Spinal cord (tissue), 10 donors: ENCODE measurements around the gene SKA2. TPM values are rescaled to one million over a fixed set of nuclear protein-coding genes. Genes with fewer than 3 reads are reported as not detected.
"Not testable (repeated sequence)": the region's sequence is repeated elsewhere in the genome, so short reads cannot be mapped to it uniquely, and the experiment has no call there.

Source experiments
- DNase-seq, 6 donors: peaks; one replicate each; pipeline versions ENCODE4 v3.0.0 to v3.0.0-alpha.2; 2013 to 2015; ENCODE audit warnings: low spot score in 6 of 6, low read depth in 4 of 6
- H3K27ac ChIP-seq: one replicate; pipeline ENCODE4 v1.5.1; 2013; ENCODE audit warnings: low read depth, low read length, control low read depth
- H3K27me3 ChIP-seq: one replicate; pipeline ENCODE4 v1.6.1; 2013; ENCODE audit warnings: low read length; ENCODE audit not compliant: control insufficient read depth, insufficient read depth
- H3K36me3 ChIP-seq: one replicate; pipeline ENCODE4 v1.6.1; 2013; ENCODE audit warnings: low read length; ENCODE audit not compliant: control insufficient read depth, insufficient read depth
- H3K4me1 ChIP-seq: one replicate; pipeline ENCODE4 v1.6.1; 2013; ENCODE audit warnings: low read length; ENCODE audit not compliant: control insufficient read depth, insufficient read depth
- H3K4me3 ChIP-seq: one replicate; pipeline ENCODE4 v1.5.1; 2013; ENCODE audit warnings: low read depth, low read length, control low read depth
- H3K9me3 ChIP-seq: one replicate; pipeline ENCODE4 v1.6.1; 2013; ENCODE audit warnings: low read length; ENCODE audit not compliant: control insufficient read depth, insufficient read depth
- WGBS: methylation state at CpG from one replicate; pipeline ENCODE4 v1.1.5; 2013; ENCODE audit warnings: missing lambda C conversion rate; ENCODE audit not compliant: insufficient coverage; 5-methylcytosine and 5-hydroxymethylcytosine counted together
- polyA plus RNA-seq, 2 donors: library from polyadenylated mRNA; unstranded; fragments of 120-200 nt; gene quantifications; one replicate each; pipeline ENCODE4 v1.2.1, GENCODE V29; 2013; ENCODE audit not compliant: insufficient read length in 2 of 2
- small RNA-seq: library from RNA; depleted of rRNA; stranded (forward); fragments of <200 nt; gene quantifications from one replicate; pipeline ENCODE3, GENCODE V24; 2014; ENCODE audit warnings: low replicate concordance
- total RNA-seq, 2 donors: library from RNA; depleted of rRNA in 1 of 2; stranded (reverse); fragments of 120-200 nt in 1 of 2; fragments of >200 nt in 1 of 2; gene quantifications; one replicate each; pipeline versions ENCODE4 v1.2.3 to v1.2.4, GENCODE V29; 2013 to 2014
- donor health status: healthy.

The SKA2 gene
- total and polyA plus RNA-seq, 4 donors: 83.9 to 118 (median 92.0) TPM

DNA sequence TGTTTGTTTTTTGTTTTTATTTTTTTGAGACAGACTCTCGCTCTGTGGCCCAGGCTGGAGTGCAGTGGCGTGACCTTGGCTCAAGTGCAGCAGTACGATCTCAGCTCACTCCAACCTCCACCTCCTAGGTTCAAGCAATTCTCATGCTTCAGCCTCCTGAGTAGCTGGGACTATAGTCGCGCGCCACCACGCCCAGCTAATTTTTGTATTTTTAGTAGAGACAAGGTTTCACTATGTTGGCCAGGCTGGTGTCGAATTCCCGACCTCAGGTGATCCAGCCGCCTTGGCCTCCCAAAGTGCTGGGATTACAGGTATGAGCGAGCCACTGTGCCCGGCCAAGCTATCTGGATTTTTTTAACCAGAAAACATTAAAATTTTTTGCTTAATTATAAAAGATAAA is 64.4 kb downstream of the SKA2 start:
- DNase-seq, H3K9me3 ChIP-seq, H3K4me3 ChIP-seq, H3K27me3 ChIP-seq, H3K27ac ChIP-seq, H3K4me1 ChIP-seq: not testable (repeated sequence)
- peaks cover 31% of the 10 kb centered on the region for H3K36me3 ChIP-seq
- 98% methylated on average over 8 of the region's 12 CpGs for WGBS

DNA sequence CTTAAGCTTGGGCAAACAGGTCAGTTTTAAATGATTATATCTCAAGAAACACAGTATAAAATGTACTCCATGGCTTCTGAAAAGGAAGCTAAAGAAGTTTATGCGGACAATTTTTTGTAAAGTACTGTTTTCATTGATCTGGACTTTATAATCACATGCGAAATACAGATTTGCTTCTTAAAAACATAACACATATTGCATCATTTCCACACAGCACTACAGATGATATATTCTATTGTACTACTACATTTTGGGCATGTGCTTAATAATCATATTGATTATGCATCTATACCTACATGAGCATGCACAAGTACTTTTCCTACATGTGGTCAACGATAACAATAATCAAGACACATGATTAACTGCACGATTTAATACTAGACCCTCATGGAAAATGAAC is 70.8 kb downstream of the SKA2 start:
- WGBS: no CpG with 5 or more reads among the region's 4 CpGs
- Histone ChIP-seq H3K4me1 (no peaks in the 10 kb centered on the region), H3K9me3 (no peaks in the 10 kb centered on the region), H3K27ac (no peak overlapping the region), H3K4me3 (no peak overlapping the region), H3K36me3 (peaks cover 28% of the 10 kb centered on the region), H3K27me3 (no peaks in the 10 kb centered on the region)
- DNase-seq: no peak

- Histone ChIP-seq H3K36me3 (peaks cover 33% of the 10 kb centered on the region), H3K27me3 (no peaks in the 10 kb centered on the region), H3K4me1 (no peaks in the 10 kb centered on the region), H3K27ac (no peak overlapping the region), H3K4me3 (no peak overlapping the region), H3K9me3 (no peaks in the 10 kb centered on the region)
- DNase-seq: no peak
Measured at GRCh38 chr17:59074494-59074893, 80.5 kb downstream of the SKA2 start.

DNA sequence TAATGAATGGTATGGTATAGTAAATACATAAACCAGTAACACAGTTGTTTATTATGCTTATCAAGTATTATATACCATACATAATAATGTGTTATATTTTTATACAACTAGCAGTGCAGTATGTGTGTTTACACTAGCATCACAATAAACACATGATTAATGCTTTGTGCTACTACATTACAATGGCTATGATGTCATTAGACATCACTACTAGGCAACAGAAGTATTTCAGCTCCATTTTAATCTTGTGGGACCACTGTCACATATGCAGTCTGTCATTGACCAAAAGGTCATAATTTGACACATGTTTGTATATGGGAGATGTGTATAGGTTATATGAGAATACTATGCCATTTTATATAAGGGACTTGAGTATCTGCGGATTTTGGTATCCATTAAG is 81.0 kb downstream of the SKA2 start:
- Histone ChIP-seq H3K36me3 (peaks cover 34% of the 10 kb centered on the region), H3K27ac (no peak overlapping the region), H3K4me3 (no peak overlapping the region), H3K9me3 (no peaks in the 10 kb centered on the region), H3K27me3 (no peaks in the 10 kb centered on the region), H3K4me1 (no peaks in the 10 kb centered on the region)
- no peak for DNase-seq
- no CpG with 5 or more reads among the region's 1 CpG for WGBS

GRCh38 chr17:59069856-59070255 is 85.1 kb downstream of the SKA2 start:
- Histone ChIP-seq H3K36me3 (peaks cover 24% of the 10 kb centered on the region), H3K4me3 (no peak overlapping the region), H3K27me3 (no peaks in the 10 kb centered on the region), H3K4me1 (no peaks in the 10 kb centered on the region), H3K9me3 (no peaks in the 10 kb centered on the region), H3K27ac (no peak overlapping the region)
- DNase-seq: no peak
- no CpG with 5 or more reads among the region's 1 CpG for WGBS

DNA sequence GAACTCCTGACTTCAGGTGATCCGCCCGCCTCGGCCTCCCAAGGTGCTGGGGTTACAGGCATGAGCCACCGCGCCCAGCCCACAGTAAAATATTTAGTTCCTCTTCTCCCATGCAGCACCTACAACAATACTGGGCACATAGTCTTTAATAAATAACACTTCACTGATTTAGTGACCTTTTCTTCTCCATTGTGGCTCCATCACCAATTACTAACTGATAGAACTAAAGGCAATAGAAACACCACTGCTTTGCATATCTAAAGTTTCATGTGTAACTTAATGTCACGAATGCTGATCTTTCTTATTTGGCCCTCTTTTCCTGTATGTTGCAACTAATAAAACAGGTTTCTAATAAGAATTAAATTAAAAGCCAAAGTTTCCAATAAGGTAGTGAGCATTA is 87.2 kb downstream of the SKA2 start:
- H3K27me3 ChIP-seq: no peaks in the 10 kb centered on the region
- WGBS: 93% methylated on average over 2 of the region's 6 CpGs
- H3K9me3 ChIP-seq: no peaks in the 10 kb centered on the region
- peaks cover 31% of the 10 kb centered on the region for H3K36me3 ChIP-seq
- no peak overlapping the region for H3K4me3 ChIP-seq
- no peak for DNase-seq
- H3K27ac ChIP-seq: no peak overlapping the region
- no peaks in the 10 kb centered on the region for H3K4me1 ChIP-seq

DNA sequence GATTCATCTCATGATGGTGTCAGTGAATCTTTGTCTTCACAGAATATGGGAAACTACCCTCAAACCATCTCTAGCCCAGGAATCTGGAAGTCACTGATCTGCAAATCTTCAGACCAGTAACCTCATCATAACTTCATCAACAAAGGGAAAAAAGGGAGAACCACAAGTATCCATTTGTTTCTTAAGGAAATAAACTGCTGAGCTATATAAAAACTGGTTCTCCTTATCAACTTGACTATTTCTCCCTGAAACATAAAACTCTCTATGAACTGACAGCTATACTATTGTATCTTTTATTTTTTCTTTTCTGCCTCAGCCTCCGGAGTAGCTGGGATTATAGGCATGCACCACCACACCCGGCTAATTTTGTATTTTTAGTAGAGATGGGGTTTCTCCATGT is 87.6 kb downstream of the SKA2 start:
- H3K4me3 ChIP-seq: no peak overlapping the region
- H3K27ac ChIP-seq: no peak overlapping the region
- peaks cover 29% of the 10 kb centered on the region for H3K36me3 ChIP-seq
- H3K4me1 ChIP-seq: no peaks in the 10 kb centered on the region
- H3K27me3 ChIP-seq: no peaks in the 10 kb centered on the region
- WGBS: no CpG with 5 or more reads among the region's 2 CpGs
- H3K9me3 ChIP-seq: no peaks in the 10 kb centered on the region
- DNase-seq: no peak

DNA sequence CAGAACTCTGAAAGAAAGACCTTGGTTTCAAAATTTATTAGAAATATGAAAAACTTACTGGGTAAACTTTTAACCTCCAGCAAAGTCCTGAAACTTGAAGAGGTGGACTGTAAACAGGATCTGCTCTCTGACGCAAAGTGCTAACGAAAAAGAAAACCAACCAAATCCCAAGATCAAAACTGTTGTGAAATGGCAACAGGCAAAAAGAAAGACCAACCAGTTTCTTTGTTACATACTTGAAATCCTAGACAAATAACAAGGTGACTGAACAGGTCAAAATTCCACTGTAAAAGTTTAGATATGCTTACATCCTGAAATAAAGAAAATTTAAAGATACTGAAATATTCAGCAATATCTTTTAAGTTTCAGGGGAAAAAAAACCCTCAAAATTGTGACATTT is 92.5 kb downstream of the SKA2 start:
- no CpG with 5 or more reads among the region's 2 CpGs for WGBS
- Histone ChIP-seq H3K27ac (no peak overlapping the region), H3K4me3 (no peak overlapping the region), H3K9me3 (no peaks in the 10 kb centered on the region), H3K4me1 (no peaks in the 10 kb centered on the region), H3K36me3 (peaks cover 25% of the 10 kb centered on the region), H3K27me3 (no peaks in the 10 kb centered on the region)
- DNase-seq: no peak

Small RNA genes within 50 kb of the gene (small RNA-seq; reads per million reads assigned to genes)
- gene MIR301A: 14.0 reads per million, percentile 96 among the genes with 10 or more reads in this experiment
- 233 reads per million, percentile 99 among the genes with 10 or more reads in this experiment for gene MIR454
- 0.71 reads per million, percentile 69 among the genes with 10 or more reads in this experiment for gene RNU2-58P

Other genes starting within 250 kb of the SKA2 start
- gene TRIM37, start 48.3 kb downstream of the SKA2 start, total RNA-seq: 10 to 100 TPM; 50.6 to 94.4 TPM
- 10 to 100 TPM; 61.5 to 74.1 TPM for gene TRIM37, start 48.3 kb downstream of the SKA2 start, polyA plus RNA-seq
- gene PRR11, start 560 bp upstream of the SKA2 start, total RNA-seq: 1 to 10 TPM; 4.1 to 6.1 TPM
- 10 to 100 TPM; 16.5 to 21.6 TPM for gene PRR11, start 560 bp upstream of the SKA2 start, polyA plus RNA-seq
- 10 to 100 TPM; 22.4 to 41.6 TPM for gene SMG8, start 54.8 kb upstream of the SKA2 start, total RNA-seq
- 10 to 100 TPM; 17.7 to 23.2 TPM for gene SMG8, start 54.8 kb upstream of the SKA2 start, polyA plus RNA-seq
- 10 to 100 TPM; 14.9 to 47.3 TPM for gene GDPD1, start 65.3 kb upstream of the SKA2 start, total RNA-seq
- 10 to 100 TPM; 54.2 to 63.3 TPM for gene GDPD1, start 65.3 kb upstream of the SKA2 start, polyA plus RNA-seq
- 10 to 100 TPM; 11.5 to 36.7 TPM for gene YPEL2, start 176.5 kb upstream of the SKA2 start, total RNA-seq
- gene YPEL2, start 176.5 kb upstream of the SKA2 start, polyA plus RNA-seq: 10 to 100 TPM; 13.4 to 14.2 TPM